ENCODE data around the gene LEUTX.

The LEUTX gene

GRCh38 chr19:39832341-39833083, 53.9 kb downstream of the LEUTX start:
- H3K4me1 Mint-ChIP-seq, result peaks cover 39% of the 10 kb centered on the region
- CTCF ChIA-PET, result interaction anchor here (2.1 kb wide), 1 partner anchor 11 kb away, joined by 32 read pairs; no protein-coding TSS in a partner anchor

DNA sequence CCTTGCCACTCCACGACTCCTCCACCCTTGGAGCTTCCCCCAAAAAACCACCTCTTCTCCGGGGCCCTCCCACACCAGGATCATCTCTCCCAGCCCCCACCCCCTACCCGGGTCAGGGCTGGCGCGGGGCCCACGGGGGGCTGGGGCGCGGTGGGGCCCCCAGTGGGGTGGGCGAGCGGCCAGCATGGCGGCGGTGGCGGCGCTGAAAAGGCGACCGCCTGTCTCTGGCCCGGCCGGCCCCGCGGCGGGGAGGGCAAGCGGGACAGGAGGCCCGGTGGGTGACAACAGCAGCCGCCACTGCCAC, 54.5 kb downstream of the LEUTX start:
- H3K36me3 Mint-ChIP-seq, result peaks cover 58% of the 10 kb centered on the region
- DNase-seq, result no peak
- H3K27ac Mint-ChIP-seq, result peak overlapping the region; percentile 28
- CTCF ChIA-PET, result interaction anchor here (2.1 kb wide), 1 partner anchor 11 kb away, joined by 32 read pairs; no protein-coding TSS in a partner anchor
- H3K9me3 Mint-ChIP-seq, result no peaks in the 10 kb centered on the region
- no peaks in the 10 kb centered on the region for H3K27me3 Mint-ChIP-seq
- peak overlapping the region; percentile 74 for H3K4me3 Mint-ChIP-seq
- peaks cover 39% of the 10 kb centered on the region for H3K4me1 Mint-ChIP-seq

More at GRCh38 chr19:39832341-39833083, 53.9 kb downstream of the LEUTX start:
- Mint-ChIP-seq H3K27me3 (no peaks in the 10 kb centered on the region), H3K27ac (peak overlapping the region; percentile 28), H3K36me3 (peaks cover 58% of the 10 kb centered on the region), H3K9me3 (no peaks in the 10 kb centered on the region), H3K4me3 (peak overlapping the region; percentile 74)
- no peak for DNase-seq

DNA sequence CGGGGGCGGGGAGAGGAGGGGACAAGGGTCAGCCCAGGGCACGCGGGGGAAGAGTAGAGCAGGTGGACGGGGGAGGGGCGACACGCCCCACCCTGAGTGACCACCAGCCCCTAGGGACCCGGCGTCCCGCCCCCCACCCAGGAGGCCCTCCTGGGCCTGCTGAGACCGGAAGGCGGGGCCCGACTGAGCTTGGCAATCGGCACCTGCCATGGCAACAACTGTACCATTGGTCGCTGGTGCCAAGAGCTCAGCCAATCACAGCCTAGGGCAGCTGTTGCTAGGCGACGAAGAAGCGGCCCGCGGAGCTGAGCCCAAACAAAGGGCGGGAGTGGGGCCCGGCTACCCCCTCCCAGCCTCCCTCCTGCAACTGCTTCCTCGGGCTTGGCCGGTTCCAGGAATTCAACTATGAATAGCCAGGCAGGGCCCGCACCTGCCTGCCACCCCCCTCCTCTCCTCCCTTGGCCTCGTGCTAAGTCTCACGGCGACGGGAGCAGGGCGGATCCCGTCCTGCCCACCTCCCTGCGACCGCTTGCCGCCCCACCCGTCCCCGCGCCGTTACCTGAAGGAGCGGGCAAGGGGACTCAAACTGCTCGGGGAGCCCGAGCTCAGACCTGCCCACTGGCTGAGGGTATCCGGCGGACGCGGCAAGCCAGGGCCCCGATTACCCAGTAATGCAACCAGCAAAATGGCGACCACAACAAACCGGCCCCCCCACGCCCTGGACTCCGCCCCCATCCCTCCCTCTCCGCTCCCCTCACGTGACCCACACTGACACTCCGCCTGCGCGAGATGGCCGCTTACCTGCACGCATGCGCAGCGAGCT, 55.0 kb downstream of the LEUTX start, which contains the start of gene DYRK1B:
Gene DYRK1B (minus strand): TSS at position 699 of the 823 bp plus-strand sequence. CDS start 2,295 bp downstream, outside the sequence.
- H3K4me3 Mint-ChIP-seq, result peak within 1 kb of the TSS; percentile 74
- CTCF ChIA-PET, result interaction anchor here (0.7 to 2.1 kb wide), 2 partner anchors 10 to 25 kb away, joined by 3 to 32 read pairs; no protein-coding TSS in a partner anchor
- peak within 1 kb of the TSS; percentile 80 for H3K27ac Mint-ChIP-seq
- no peaks in the 10 kb centered on the region for H3K9me3 Mint-ChIP-seq
- H3K4me1 Mint-ChIP-seq, result peaks cover 34% of the 10 kb centered on the region
- H3K36me3 Mint-ChIP-seq, result peaks cover 54% of the 10 kb centered on the region
- DNase-seq, result peak; percentile 98
- no peaks in the 10 kb centered on the region for H3K27me3 Mint-ChIP-seq

- Mint-ChIP-seq H3K4me1 (peaks cover 29% of the 10 kb centered on the region), H3K4me3 (peak overlapping the region; percentile 58), H3K36me3 (peaks cover 52% of the 10 kb centered on the region), H3K9me3 (no peaks in the 10 kb centered on the region), H3K27me3 (no peaks in the 10 kb centered on the region), H3K27ac (peak overlapping the region; percentile 80)
- CTCF ChIA-PET, result interaction anchor here (0.7 to 2.1 kb wide), 2 partner anchors 9 to 26 kb away, joined by 3 to 32 read pairs; no protein-coding TSS in a partner anchor
- no peak for DNase-seq
Measured at GRCh38 chr19:39834287-39834841, 55.7 kb downstream of the LEUTX start.

Measured in activated naive CD4-positive, alpha-beta T cell treated with anti-CD3 and anti-CD28 coated beads, Interleukin-2, amount 10 ng/mL, durations not matched to agents 7 days and 5 days (primary cell).